RWPE1 (cell line): Measurements from ENCODE around the gene TCAIM.

ENCODE experiments used
- CTCF ChIA-PET: fragments of 350-600 bp; sonication (Branson Sonifier 250); formaldehyde crosslinking; extraction: SDS; loops from one replicate; lab custom pipeline; 2021; lab: Yijun Ruan, JAX
- POLR2A ChIA-PET: fragments of 400-600 bp; formaldehyde crosslinking; extraction: SDS; loops from one replicate; lab custom pipeline; 2020; ENCODE audit warnings: antibody characterized with exemption; ENCODE audit not compliant: low non-redundant PET; lab: Yijun Ruan, JAX
- DNase-seq: peaks from one replicate; pipeline ENCODE4 v3.0.0; 2012; ENCODE audit warnings: low spot score
- H3K27ac ChIP-seq: fragments of 450-650 bp; 2 replicates; pipeline ENCODE4 v1.5.1; 2017
- CTCF ChIP-seq: fragments of 450-650 bp; conservative IDR thresholded peaks from 2 replicates; pipeline ENCODE4 v1.5.1; 2017; ENCODE audit warnings: low read depth, mild to moderate bottlenecking

TCAIM gene

DNA sequence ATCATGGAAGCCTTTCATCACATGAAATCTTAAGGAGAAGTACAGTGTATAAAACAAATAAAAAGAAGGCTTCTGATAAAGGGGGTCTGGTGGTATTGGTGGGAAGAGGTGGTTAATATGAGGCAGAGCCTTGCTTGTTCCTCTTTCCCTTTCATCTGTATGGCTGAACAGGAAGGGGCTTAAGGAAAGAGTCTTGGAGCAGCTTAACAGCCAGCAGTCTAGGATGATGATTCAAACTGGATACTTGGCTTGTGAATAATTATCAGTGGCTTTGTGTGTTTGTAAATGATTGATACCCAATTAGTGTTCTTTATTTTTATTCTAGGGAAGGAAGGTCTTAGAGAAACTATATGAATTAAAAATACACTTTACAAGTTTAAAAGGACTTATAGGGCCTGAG is 29.1 kb upstream of the TCAIM start:
- no peak for TF ChIP-seq CTCF
- POLR2A ChIA-PET, result no interaction called here
- CTCF ChIA-PET, result no interaction called here
- no peak for DNase-seq
- no peak overlapping the region for H3K27ac ChIP-seq

DNA sequence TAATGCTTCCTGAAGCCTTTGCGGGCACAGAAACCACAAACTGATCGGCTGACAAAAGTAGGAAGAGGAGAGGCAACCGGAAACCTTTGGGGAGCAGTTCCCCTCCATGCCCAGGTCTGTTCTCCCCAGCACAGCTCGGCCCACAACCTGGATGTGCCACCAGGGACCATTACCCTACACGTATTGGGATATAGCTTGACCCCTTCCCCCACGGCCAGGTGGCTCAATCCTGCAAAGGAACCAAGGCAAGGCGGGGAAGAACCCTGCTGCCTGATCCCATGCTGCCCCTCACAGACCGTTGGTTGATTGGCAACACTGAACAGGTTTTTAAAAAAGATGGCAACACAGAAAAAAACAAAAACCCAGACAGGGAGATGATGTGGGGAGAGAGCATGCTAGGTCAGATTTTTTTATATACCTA is 19.7 kb upstream of the TCAIM start:
- DNase-seq, result no peak
- CTCF ChIA-PET, result no interaction called here
- POLR2A ChIA-PET, result no interaction called here
- TF ChIP-seq CTCF, result no peak
- H3K27ac ChIP-seq, result no peak overlapping the region

- CTCF ChIA-PET, result no interaction called here
Measured at GRCh38 chr3:44321335-44321734, 17.2 kb upstream of the TCAIM start.

DNA sequence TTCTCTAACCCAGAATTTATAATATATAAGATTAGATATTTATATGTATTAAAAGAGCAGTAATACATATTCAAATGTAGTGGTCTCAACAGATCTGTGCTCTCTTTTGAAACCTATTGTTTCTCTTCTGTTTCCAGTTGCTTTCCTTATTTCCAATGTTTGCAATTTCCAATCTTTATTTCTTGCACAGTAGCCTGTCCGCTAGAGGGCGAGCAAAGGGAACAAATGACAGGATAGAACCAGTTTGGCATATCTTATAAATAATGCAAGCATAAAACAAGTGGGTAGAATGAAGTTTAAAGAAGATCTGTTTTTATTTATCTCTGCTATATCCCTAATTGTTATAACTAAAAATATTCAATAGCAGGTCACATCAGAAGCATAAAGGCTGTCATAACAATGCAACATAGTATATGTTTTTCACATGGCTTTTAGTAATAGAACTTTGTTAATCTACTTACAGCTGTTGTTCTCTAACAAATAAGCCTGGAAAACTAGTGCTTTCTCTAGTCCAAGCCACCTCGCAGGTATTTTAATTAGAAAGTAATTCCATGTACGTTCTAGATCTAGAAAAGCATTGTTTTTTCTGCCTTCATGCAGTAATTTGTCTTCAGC is 15.1 kb upstream of the TCAIM start:
- DNase-seq, result peak; percentile 16
- no peak overlapping the region for H3K27ac ChIP-seq
- peak; percentile 88 for TF ChIP-seq CTCF
- ChIA-PET POLR2A (no interaction called here), CTCF (interaction anchor here (0.6 to 1.5 kb wide), 4 partner anchors 14 to 584 kb away, joined by 3 to 5 read pairs (median 3); partner anchors contain the start of gene TCAIM)

More at GRCh38 chr3:44321335-44321734, 17.2 kb upstream of the TCAIM start:
- H3K27ac ChIP-seq, result no peak overlapping the region
- TF ChIP-seq CTCF, result no peak
- no peak for DNase-seq
- POLR2A ChIA-PET, result no interaction called here

DNA sequence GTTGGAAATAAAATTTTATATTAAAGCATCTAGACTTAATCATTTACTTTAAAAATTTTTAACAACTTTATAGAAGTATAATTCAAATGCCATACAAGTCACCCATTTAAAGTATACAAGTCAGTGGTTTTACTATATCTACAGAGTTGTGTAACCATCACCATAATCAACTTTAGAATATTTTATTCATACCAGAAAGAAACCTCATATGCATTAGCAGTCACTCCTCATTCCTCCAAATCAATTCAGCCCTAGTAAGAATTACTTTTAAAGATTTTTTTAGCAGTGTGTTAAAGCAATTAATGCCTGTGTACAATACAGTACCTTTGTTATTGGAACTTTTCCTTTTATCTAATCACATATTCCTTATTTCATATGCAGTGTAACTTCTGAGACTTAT is 14.0 kb upstream of the TCAIM start:
- H3K27ac ChIP-seq, result no peak overlapping the region
- no peak for DNase-seq
- POLR2A ChIA-PET, result no interaction called here
- CTCF ChIA-PET, result no interaction called here
- no peak for TF ChIP-seq CTCF

DNA sequence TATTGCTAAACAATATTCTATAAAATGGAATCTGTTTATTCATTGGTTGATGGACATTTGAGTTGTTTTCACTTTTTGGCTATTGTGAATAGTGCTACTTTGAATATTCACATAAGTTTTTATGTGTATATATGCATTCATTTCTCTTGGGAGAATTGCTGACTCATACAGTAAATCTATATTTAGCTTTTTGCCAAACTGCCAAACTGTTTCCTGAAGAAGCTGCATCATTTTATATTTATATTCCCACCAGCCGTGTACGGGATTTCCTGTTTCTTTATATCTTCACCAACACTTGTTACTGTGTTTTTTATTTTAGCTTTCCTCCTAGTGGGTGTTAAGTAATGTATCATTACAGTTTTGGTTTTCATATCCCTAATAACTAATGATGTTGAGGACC is 12.5 kb upstream of the TCAIM start:
- no peak for DNase-seq
- H3K27ac ChIP-seq, result no peak overlapping the region
- ChIA-PET POLR2A (no interaction called here), CTCF (no interaction called here)
- no peak for TF ChIP-seq CTCF
